ENCODE measurements around the gene ZBTB34.

The ZBTB34 gene

GRCh38 chr9:126875756-126876510 is 15.5 kb downstream of the ZBTB34 start:
- in situ Hi-C loops (cut with MboI; ENCODE audit: low sequenced_read_pairs), result no loop called here

- in situ Hi-C loops (cut with MboI; ENCODE audit: low sequenced_read_pairs), result no loop called here
These were observed 16.1 kb downstream of the ZBTB34 start for GRCh38 chr9:126876531-126876930.

GRCh38 chr9:126877418-126877817 is 17.0 kb downstream of the ZBTB34 start:
- in situ Hi-C loops (cut with MboI; ENCODE audit: low sequenced_read_pairs), result no loop called here

GRCh38 chr9:126879288-126879687 is 18.8 kb downstream of the ZBTB34 start:
- in situ Hi-C loops (cut with MboI; ENCODE audit: low sequenced_read_pairs), result no loop called here

GRCh38 chr9:126880226-126880946 is 19.9 kb downstream of the ZBTB34 start:
- in situ Hi-C loops (cut with MboI; ENCODE audit: low sequenced_read_pairs), result no loop called here

- in situ Hi-C loops (cut with MboI; ENCODE audit: low sequenced_read_pairs), result no loop called here
These were observed 20.5 kb downstream of the ZBTB34 start for GRCh38 chr9:126880947-126881332.

GRCh38 chr9:126882746-126883145 is 22.3 kb downstream of the ZBTB34 start:
- in situ Hi-C loops (cut with MboI; ENCODE audit: low sequenced_read_pairs), result no loop called here

- in situ Hi-C loops (cut with MboI; ENCODE audit: low sequenced_read_pairs), result no loop called here
These were observed 23.2 kb downstream of the ZBTB34 start for GRCh38 chr9:126883636-126884035.

- in situ Hi-C loops (cut with MboI; ENCODE audit: low sequenced_read_pairs), result no loop called here
These were observed 24.7 kb downstream of the ZBTB34 start for GRCh38 chr9:126885131-126885641.

GRCh38 chr9:126886034-126886822 is 25.8 kb downstream of the ZBTB34 start:
- in situ Hi-C loops (cut with MboI; ENCODE audit: low sequenced_read_pairs), result no loop called here

- in situ Hi-C loops (cut with MboI; ENCODE audit: low sequenced_read_pairs), result no loop called here
These were observed 26.5 kb downstream of the ZBTB34 start for GRCh38 chr9:126886897-126887296.

GRCh38 chr9:126891676-126892075 is 31.2 kb downstream of the ZBTB34 start:
- in situ Hi-C loops (cut with MboI; ENCODE audit: low sequenced_read_pairs), result no loop called here

- in situ Hi-C loops (cut with MboI; ENCODE audit: low sequenced_read_pairs), result no loop called here
These were observed 32.6 kb downstream of the ZBTB34 start for GRCh38 chr9:126893079-126893478.

GRCh38 chr9:126894052-126894603 is 33.7 kb downstream of the ZBTB34 start:
- in situ Hi-C loops (cut with MboI; ENCODE audit: low sequenced_read_pairs), result no loop called here

GRCh38 chr9:126902210-126902609 is 41.8 kb downstream of the ZBTB34 start:
- in situ Hi-C loops (cut with MboI; ENCODE audit: low sequenced_read_pairs), result no loop called here

- in situ Hi-C loops (cut with MboI; ENCODE audit: low sequenced_read_pairs), result no loop called here
These were observed 44.1 kb downstream of the ZBTB34 start for GRCh38 chr9:126904586-126904985.

- in situ Hi-C loops (cut with MboI; ENCODE audit: low sequenced_read_pairs), result no loop called here
These were observed 45.7 kb downstream of the ZBTB34 start for GRCh38 chr9:126906091-126906490.

GRCh38 chr9:126907058-126907457 is 46.6 kb downstream of the ZBTB34 start:
- in situ Hi-C loops (cut with MboI; ENCODE audit: low sequenced_read_pairs), result no loop called here

GRCh38 chr9:126914458-126915280 is 54.2 kb downstream of the ZBTB34 start, which contains the start of gene RALGPS1:
RALGPS1 (plus strand) TSS chr9:126914782; CDS start chr9:126962290, 47,508 bp downstream.
- in situ Hi-C loops (cut with MboI; ENCODE audit: low sequenced_read_pairs), result no loop called here

- in situ Hi-C loops (cut with MboI; ENCODE audit: low sequenced_read_pairs), result no loop called here
These were observed 54.9 kb downstream of the ZBTB34 start for GRCh38 chr9:126915281-126915816.

All from HL-60/S4 treated with phorbol 12-myristate 13-acetate at 8.2 ng/mL for 4 days and 3 days (cell line).